ENCODE measurements around the gene IQCH.
"Not testable (repeated sequence)": the region's sequence is repeated elsewhere in the genome, so short reads cannot be mapped to it uniquely, and the experiment has no call there.

IQCH gene

DNA sequence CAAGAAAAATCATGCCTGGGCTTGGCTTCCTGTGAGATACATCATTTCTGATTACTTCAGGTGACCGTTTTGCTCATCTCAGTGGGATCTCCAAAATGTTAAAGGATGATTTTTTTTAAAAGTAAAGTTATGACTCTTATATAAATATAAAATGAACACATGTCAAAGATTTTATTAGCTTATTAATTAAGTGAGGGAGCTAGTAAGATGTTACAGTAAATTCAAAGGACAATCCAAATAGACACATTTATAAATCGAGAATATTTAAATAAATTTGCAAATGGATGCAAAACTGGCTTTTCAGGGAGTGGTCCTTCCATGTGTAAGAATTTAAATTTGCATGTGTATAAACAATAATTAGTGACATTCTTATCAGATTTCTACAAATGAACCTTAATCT is 87.0 kb downstream of the IQCH start:
- no peak overlapping the region for H3K4me3 ChIP-seq (ENCODE audit: low read length)
- no peaks in the 10 kb centered on the region for H3K4me1 ChIP-seq (ENCODE audit: control insufficient read depth, insufficient read depth, low read length)
- no peaks in the 10 kb centered on the region for H3K36me3 ChIP-seq (ENCODE audit: control insufficient read depth, insufficient read depth, low read length)
- H3K27me3 ChIP-seq (ENCODE audit: control insufficient read depth, insufficient read depth, low read length), result no peaks in the 10 kb centered on the region
- no peak overlapping the region for H3K9ac ChIP-seq (ENCODE audit: low read length)
- H3K9me3 ChIP-seq (ENCODE audit: control insufficient read depth, low read length), result no peaks in the 10 kb centered on the region

DNA sequence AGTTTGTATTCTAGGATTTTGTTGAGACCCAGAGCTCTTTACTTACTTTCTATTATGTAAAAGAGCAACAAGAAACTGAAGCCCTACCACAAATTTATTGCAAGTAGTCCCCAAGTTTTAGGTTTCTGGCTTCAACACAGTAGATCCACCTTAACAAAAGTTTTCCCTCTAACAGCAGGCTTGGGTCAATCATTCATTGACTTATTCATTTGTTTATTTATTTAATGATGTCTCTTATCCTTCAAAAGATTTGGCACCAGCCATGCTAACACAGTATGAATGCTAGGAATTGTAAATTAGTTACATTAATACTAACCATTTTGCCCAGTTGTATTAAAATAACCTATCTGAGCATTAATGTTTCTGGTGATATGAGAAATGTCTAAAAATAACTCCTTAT is 88.6 kb downstream of the IQCH start:
- H3K36me3 ChIP-seq (ENCODE audit: control insufficient read depth, insufficient read depth, low read length), result no peaks in the 10 kb centered on the region

DNA sequence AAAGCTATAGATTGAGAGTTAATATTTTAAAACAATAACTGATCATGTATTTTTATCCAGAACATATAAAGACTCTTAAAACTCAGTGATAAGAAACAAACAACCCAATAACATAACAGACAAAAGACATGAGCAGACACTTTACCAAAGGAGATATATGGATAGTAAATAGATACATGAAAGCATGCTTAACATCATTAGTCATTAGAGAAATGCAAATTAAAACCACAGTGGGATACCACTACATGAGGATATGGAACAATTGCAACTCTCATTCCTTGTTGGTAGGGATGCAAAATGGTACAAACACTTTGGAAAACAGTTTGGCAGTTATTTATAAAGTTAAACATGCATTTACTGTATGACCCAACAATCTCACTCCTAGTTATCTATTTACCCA is 95.0 kb downstream of the IQCH start:
- H3K9me3 ChIP-seq (ENCODE audit: control insufficient read depth, low read length), result no peaks in the 10 kb centered on the region
- H3K36me3 ChIP-seq (ENCODE audit: control insufficient read depth, insufficient read depth, low read length), result no peaks in the 10 kb centered on the region
- no peak overlapping the region for H3K4me3 ChIP-seq (ENCODE audit: low read length)
- H3K4me1 ChIP-seq (ENCODE audit: control insufficient read depth, insufficient read depth, low read length), result no peaks in the 10 kb centered on the region
- no peak overlapping the region for H3K9ac ChIP-seq (ENCODE audit: low read length)
- no peaks in the 10 kb centered on the region for H3K27me3 ChIP-seq (ENCODE audit: control insufficient read depth, insufficient read depth, low read length)

More for the DNA sequence above, 88.6 kb downstream of the IQCH start:
- H3K4me3 ChIP-seq (ENCODE audit: low read length), result no peak overlapping the region
- H3K27me3 ChIP-seq (ENCODE audit: control insufficient read depth, insufficient read depth, low read length), result no peaks in the 10 kb centered on the region
- H3K9me3 ChIP-seq (ENCODE audit: control insufficient read depth, low read length), result no peaks in the 10 kb centered on the region
- no peak overlapping the region for H3K9ac ChIP-seq (ENCODE audit: low read length)
- no peaks in the 10 kb centered on the region for H3K4me1 ChIP-seq (ENCODE audit: control insufficient read depth, insufficient read depth, low read length)

DNA sequence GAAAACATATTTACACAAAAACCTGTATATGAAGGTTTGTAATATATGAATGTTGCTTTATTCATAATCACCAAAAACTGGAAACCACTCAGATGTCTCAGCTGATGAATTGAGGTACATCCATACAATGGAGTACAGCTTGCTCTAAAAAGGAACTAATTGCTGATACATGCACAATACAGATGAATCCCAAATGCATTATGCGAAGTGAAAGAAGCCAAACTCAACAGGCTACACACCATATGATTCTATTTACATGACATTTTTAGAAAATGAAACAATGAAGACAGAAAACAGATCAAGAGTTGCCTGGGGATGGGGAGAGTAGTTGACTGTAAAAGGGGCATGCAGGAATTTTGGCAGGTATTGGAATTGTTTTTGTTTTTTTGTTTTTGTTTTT is 95.5 kb downstream of the IQCH start:
- Histone ChIP-seq H3K27me3 (ENCODE audit: control insufficient read depth, insufficient read depth, low read length) (no peaks in the 10 kb centered on the region), H3K9ac (ENCODE audit: low read length) (no peak overlapping the region), H3K36me3 (ENCODE audit: control insufficient read depth, insufficient read depth, low read length) (no peaks in the 10 kb centered on the region), H3K4me3 (ENCODE audit: low read length) (no peak overlapping the region), H3K9me3 (ENCODE audit: control insufficient read depth, low read length) (no peaks in the 10 kb centered on the region), H3K4me1 (ENCODE audit: control insufficient read depth, insufficient read depth, low read length) (no peaks in the 10 kb centered on the region)

DNA sequence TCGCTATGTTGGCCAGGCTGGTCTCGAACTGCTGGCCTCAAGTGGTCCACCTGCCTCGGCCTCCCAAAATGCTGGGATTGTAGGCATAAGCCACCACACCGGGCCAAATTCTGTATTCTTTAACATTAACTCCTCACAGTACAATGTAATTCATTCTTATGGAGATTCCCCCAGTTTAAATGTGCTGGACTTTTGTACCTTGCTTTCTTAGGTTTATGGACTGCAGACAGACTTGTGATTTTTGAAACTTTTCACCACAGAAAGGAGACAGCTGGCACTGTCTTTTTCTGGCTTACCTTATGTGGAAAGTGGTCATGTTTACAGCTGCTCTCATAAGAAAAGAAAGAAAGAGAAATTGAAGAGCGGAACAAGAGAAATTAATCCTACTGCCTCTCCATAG is 103.8 kb downstream of the IQCH start:
- no peak overlapping the region for H3K4me3 ChIP-seq (ENCODE audit: low read length)
- H3K36me3 ChIP-seq (ENCODE audit: control insufficient read depth, insufficient read depth, low read length), result no peaks in the 10 kb centered on the region
- H3K27me3 ChIP-seq (ENCODE audit: control insufficient read depth, insufficient read depth, low read length), result no peaks in the 10 kb centered on the region
- H3K4me1 ChIP-seq (ENCODE audit: control insufficient read depth, insufficient read depth, low read length), result no peaks in the 10 kb centered on the region
- no peaks in the 10 kb centered on the region for H3K9me3 ChIP-seq (ENCODE audit: control insufficient read depth, low read length)
- no peak overlapping the region for H3K9ac ChIP-seq (ENCODE audit: low read length)

DNA sequence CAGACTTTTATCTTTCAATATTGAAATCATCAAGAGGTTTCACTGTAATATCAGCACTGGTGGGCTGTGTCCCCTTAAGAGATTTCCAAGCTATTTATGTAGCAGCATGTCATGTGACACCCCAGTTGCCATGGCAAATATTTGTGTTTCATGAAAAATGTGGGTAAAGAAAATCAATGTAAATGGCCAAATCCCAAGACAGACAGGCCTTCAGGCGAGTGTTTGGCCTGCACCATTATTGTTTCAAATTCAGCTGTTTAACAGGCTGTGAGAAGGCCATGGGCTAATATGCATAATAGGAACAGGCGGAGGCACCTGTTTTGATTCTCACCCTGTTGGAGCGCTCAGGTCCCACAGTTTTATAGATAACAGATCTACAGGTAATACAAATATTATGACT is 104.2 kb downstream of the IQCH start:
- no peak overlapping the region for H3K4me3 ChIP-seq (ENCODE audit: low read length)
- H3K4me1 ChIP-seq (ENCODE audit: control insufficient read depth, insufficient read depth, low read length), result no peaks in the 10 kb centered on the region
- no peaks in the 10 kb centered on the region for H3K27me3 ChIP-seq (ENCODE audit: control insufficient read depth, insufficient read depth, low read length)
- no peaks in the 10 kb centered on the region for H3K36me3 ChIP-seq (ENCODE audit: control insufficient read depth, insufficient read depth, low read length)
- no peaks in the 10 kb centered on the region for H3K9me3 ChIP-seq (ENCODE audit: control insufficient read depth, low read length)
- no peak overlapping the region for H3K9ac ChIP-seq (ENCODE audit: low read length)

DNA sequence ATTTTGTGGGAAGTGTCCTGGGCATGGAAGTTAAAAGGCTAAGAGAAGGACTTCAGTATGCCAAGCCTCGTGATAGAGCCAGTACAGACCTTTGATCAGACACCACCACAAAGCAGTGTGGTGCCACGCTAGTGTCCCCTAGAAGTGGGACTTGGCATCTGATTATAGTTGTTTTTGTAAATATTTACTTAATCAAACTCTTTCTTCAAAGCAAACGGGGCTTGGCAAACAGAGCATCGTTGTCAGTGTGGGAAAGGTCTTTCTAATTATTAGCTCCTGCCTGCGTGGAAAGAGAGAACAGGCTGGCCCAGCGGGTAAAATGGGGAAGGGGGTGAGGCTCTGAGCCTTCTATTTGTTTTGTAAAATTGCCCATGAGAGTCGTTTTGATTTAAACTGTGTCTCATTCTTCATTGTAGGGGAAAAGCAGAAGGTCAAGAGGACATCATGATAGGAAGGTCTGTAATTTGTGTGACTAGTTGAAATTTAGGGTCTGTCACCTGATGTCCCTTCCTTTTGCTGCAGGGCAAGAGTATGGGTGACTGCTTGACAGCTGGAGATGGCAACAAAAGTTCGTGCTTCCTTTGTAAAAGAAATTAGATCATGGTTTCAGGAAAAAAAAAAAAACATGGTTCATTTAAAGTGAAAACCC is 105.0 kb downstream of the IQCH start:
- no peaks in the 10 kb centered on the region for H3K9me3 ChIP-seq (ENCODE audit: control insufficient read depth, low read length)
- no peak overlapping the region for H3K4me3 ChIP-seq (ENCODE audit: low read length)
- no peaks in the 10 kb centered on the region for H3K36me3 ChIP-seq (ENCODE audit: control insufficient read depth, insufficient read depth, low read length)
- no peaks in the 10 kb centered on the region for H3K27me3 ChIP-seq (ENCODE audit: control insufficient read depth, insufficient read depth, low read length)
- no peaks in the 10 kb centered on the region for H3K4me1 ChIP-seq (ENCODE audit: control insufficient read depth, insufficient read depth, low read length)
- H3K9ac ChIP-seq (ENCODE audit: low read length), result no peak overlapping the region

DNA sequence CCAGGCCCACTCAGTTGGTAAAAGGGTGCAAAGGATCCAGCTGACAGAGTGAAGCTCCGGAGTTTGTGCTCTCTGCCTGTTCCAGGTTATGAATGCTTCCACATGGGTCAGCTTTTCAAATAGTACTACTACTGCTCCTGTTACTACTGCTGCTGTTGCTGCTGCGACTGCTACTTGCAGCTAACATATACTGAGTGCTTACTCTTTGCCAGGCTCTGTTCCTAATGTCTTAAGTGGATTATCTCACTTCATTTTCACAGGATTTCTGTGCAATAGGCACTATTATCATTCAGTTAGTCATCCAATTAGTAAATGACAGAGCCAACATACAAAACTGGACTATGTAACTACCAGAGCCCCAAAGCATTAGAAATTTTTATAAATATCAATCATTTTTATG is 106.5 kb downstream of the IQCH start:
- Histone ChIP-seq H3K4me3 (ENCODE audit: low read length) (no peak overlapping the region), H3K27me3 (ENCODE audit: control insufficient read depth, insufficient read depth, low read length) (no peaks in the 10 kb centered on the region), H3K9me3 (ENCODE audit: control insufficient read depth, low read length) (no peaks in the 10 kb centered on the region)

DNA sequence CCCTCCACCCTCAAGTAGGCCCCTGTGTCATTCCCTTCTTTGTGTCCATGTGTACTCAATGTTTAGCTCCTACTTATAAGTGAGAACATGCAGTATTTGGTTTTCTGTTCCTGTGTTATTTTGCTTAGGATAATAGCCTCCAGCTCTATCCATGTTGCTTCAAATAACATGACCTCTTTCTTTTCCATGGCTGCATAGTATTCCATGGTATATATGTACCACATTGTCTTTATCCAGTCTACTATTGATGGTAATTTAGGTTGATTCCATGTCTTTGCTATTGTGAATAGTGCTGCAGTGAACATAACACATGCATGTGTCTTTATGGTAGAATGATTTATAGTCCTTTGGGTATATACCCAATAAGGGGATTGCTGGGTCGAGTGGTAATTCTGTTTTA is 109.1 kb downstream of the IQCH start:
- H3K4me3 ChIP-seq (ENCODE audit: low read length), result not testable (repeated sequence)

More for the DNA sequence above, 106.5 kb downstream of the IQCH start:
- H3K36me3 ChIP-seq (ENCODE audit: control insufficient read depth, insufficient read depth, low read length), result no peaks in the 10 kb centered on the region
- H3K4me1 ChIP-seq (ENCODE audit: control insufficient read depth, insufficient read depth, low read length), result no peaks in the 10 kb centered on the region
- H3K9ac ChIP-seq (ENCODE audit: low read length), result no peak overlapping the region

DNA sequence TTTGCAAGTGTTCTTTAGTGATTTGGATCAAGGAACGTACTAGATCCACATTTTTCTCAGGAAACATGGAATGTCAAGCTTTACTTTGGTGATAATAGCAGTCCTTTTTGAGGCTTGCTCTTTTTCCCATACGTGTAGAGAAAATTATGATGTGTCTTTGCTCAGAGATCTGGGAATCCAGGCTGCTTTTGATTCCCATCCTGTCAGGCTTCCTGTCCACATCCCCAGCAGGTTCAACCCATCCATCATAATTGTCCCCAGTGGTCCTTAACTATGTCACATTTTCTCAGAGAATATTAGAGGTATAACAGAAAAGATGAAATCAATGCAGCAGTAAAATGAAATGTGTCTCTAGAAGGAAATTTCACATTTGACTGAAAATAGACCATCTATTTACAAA is 111.4 kb downstream of the IQCH start:
- H3K9me3 ChIP-seq (ENCODE audit: control insufficient read depth, low read length), result no peaks in the 10 kb centered on the region
- no peaks in the 10 kb centered on the region for H3K27me3 ChIP-seq (ENCODE audit: control insufficient read depth, insufficient read depth, low read length)
- no peaks in the 10 kb centered on the region for H3K4me1 ChIP-seq (ENCODE audit: control insufficient read depth, insufficient read depth, low read length)
- H3K4me3 ChIP-seq (ENCODE audit: low read length), result no peak overlapping the region
- no peak overlapping the region for H3K9ac ChIP-seq (ENCODE audit: low read length)
- H3K36me3 ChIP-seq (ENCODE audit: control insufficient read depth, insufficient read depth, low read length), result no peaks in the 10 kb centered on the region

More for the DNA sequence above, 109.1 kb downstream of the IQCH start:
- H3K9ac ChIP-seq (ENCODE audit: low read length); H3K27me3 ChIP-seq (ENCODE audit: control insufficient read depth, insufficient read depth, low read length); H3K9me3 ChIP-seq (ENCODE audit: control insufficient read depth, low read length); H3K36me3 ChIP-seq (ENCODE audit: control insufficient read depth, insufficient read depth, low read length); H3K4me1 ChIP-seq (ENCODE audit: control insufficient read depth, insufficient read depth, low read length): not testable (repeated sequence)

DNA sequence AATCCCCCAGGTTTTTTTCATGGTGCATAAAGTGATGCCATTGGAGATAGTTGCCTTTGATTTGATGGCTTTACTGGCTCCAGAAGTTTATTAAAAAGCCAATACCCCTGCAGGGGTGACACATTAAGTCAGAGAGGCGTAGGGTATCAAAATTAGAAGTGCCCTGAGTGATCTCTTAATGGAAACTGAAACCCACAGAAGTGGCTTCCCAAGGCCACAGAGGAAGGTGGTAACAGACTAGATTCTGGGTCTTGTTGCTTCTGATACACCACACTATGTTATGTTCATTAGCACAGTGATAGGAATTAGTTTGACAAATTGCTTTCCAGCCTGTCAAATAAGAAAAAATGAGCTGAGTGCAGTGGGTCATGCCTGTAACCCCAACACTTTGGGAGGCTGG is 112.3 kb downstream of the IQCH start:
- H3K4me1 ChIP-seq (ENCODE audit: control insufficient read depth, insufficient read depth, low read length), result no peaks in the 10 kb centered on the region
- no peak overlapping the region for H3K9ac ChIP-seq (ENCODE audit: low read length)
- H3K9me3 ChIP-seq (ENCODE audit: control insufficient read depth, low read length), result no peaks in the 10 kb centered on the region
- H3K27me3 ChIP-seq (ENCODE audit: control insufficient read depth, insufficient read depth, low read length), result no peaks in the 10 kb centered on the region
- no peak overlapping the region for H3K4me3 ChIP-seq (ENCODE audit: low read length)
- H3K36me3 ChIP-seq (ENCODE audit: control insufficient read depth, insufficient read depth, low read length), result no peaks in the 10 kb centered on the region

DNA sequence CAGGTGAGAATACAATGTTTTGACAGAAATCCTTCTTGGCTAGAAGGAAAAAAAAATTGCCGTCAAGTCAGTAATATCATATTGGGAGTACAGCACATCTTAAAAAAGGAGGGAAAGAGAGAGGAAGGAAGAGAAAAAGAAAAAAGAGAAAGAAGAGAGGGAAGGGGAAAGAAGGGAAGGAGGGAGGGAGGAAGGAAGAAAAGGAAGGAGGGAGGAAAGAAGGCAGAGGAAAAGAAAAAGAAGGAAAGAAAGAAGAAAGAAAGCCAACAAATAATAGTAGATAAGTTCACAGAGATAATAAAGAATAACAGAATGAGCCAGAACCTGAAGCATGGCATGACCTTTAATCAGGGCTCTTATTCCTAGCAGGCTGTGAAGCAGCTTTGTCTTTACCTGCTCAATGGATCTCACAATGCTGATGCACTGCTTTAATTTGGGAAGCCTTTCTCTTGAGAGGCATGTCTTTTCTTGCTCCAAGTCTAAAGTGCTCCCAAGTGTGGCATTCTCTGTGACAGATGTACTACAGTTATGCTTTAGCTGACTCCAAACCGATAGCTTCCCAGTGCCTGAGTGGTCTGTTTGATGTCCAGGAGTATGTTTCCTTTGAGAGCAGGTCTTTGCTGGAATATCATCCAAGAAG is 114.9 kb downstream of the IQCH start:
- no peaks in the 10 kb centered on the region for H3K27me3 ChIP-seq (ENCODE audit: control insufficient read depth, insufficient read depth, low read length)
- H3K4me1 ChIP-seq (ENCODE audit: control insufficient read depth, insufficient read depth, low read length), result no peaks in the 10 kb centered on the region
- H3K4me3 ChIP-seq (ENCODE audit: low read length), result no peak overlapping the region
- H3K9me3 ChIP-seq (ENCODE audit: control insufficient read depth, low read length), result no peaks in the 10 kb centered on the region
- H3K36me3 ChIP-seq (ENCODE audit: control insufficient read depth, insufficient read depth, low read length), result no peaks in the 10 kb centered on the region
- H3K9ac ChIP-seq (ENCODE audit: low read length), result no peak overlapping the region

Data from mucosa of stomach (tissue), 1 donor.